Fibroblast of pulmonary artery (primary cell): ENCODE data around the gene KYAT1.
A peak's percentile ranks its signal among the peaks of the same experiment; 100 is the strongest.

Source experiments
- DNase-seq: peaks from one replicate; pipeline ENCODE4 v3.0.0-alpha.2; 2010; ENCODE audit warnings: low read depth
- H3K4me3 ChIP-seq: replicated peaks from 2 replicates; pipeline ENCODE4 v1.5.1; 2011; ENCODE audit warnings: low read depth, mild to moderate bottlenecking, control low read depth, low read length, moderate library complexity
- CTCF ChIP-seq: IDR thresholded peaks from 2 replicates; pipeline ENCODE4 v1.5.1; 2011; ENCODE audit warnings: mild to moderate bottlenecking, control low read depth, low read length, inconsistent platforms; ENCODE audit errors: missing control alignments

Gene KYAT1

GRCh38 chr9:128894764-128895163 is 13.0 kb upstream of the KYAT1 start:
- no peak for DNase-seq
- H3K4me3 ChIP-seq: no peak overlapping the region
- TF ChIP-seq CTCF: no peak

- no peak for TF ChIP-seq CTCF
- no peak overlapping the region for H3K4me3 ChIP-seq
- no peak for DNase-seq
Measured at GRCh38 chr9:128893354-128893753, 11.6 kb upstream of the KYAT1 start.

- peak overlapping the region; percentile 7 for H3K4me3 ChIP-seq
- no peak for TF ChIP-seq CTCF
- DNase-seq: peak; percentile 94
Measured at GRCh38 chr9:128892221-128892921, 10.6 kb upstream of the KYAT1 start.

GRCh38 chr9:128891321-128892220 is 9.8 kb upstream of the KYAT1 start:
- no peak for TF ChIP-seq CTCF
- no peak overlapping the region for H3K4me3 ChIP-seq
- DNase-seq: no peak

- H3K4me3 ChIP-seq: no peak overlapping the region
- TF ChIP-seq CTCF: no peak
- peak; percentile 68 for DNase-seq
Measured at GRCh38 chr9:128887914-128888350, 6.2 kb upstream of the KYAT1 start.

- DNase-seq: no peak
- no peak overlapping the region for H3K4me3 ChIP-seq
- no peak for TF ChIP-seq CTCF
Measured at GRCh38 chr9:128887049-128887448, 5.3 kb upstream of the KYAT1 start.
